ENCODE data around the gene VIM. TPM values are rescaled to one million over a fixed set of nuclear protein-coding genes. Genes with fewer than 3 reads are reported as not detected.

The VIM gene
- total and polyA plus RNA-seq, 2 experiments from 2014 or later, result 302 to 1,051 TPM

DNA sequence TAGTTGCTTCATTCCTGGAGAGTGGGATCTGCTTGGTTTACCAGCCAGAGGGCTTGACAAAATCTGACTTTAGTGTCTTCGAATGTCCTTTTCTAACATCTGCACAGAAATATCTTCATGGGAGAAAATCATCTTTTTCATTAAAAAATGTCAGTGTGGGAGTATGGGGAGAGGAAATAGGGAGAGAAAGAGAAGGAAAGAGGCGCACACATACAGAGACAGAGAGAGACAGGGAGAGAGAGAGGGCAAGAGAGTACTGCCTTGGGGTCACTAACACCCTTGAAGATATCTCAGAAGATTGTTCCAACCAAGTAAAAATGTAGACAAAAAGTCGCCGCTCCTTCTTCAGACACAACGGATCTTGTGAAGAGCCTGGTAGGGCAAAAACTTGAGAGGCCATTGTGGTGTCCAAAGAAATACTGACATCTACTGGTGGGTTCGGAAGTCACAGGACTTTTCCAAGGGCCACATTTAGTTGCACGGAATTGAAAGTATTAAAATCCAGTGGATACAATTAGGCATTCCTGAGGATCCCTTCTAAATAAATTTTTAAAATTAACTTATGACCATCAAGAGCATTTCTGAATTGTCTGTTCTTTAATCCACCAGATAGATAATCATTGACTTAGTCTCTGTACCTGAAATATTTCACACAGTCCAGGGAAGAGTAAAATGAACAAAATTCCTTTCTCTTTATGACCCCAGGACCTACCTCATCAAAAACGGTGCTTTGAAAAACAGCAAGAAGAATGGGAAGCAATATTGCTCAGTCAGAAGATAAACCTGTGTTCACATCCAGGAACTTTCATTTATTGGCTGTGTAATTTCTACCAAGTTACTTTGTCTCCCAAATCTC lies 29.7 kb downstream of the VIM start:
- no peaks in the 10 kb centered on the region for H4K20me1 ChIP-seq (ENCODE audit: insufficient read depth, poor library complexity, severe bottlenecking)
- TF ChIP-seq, protein P1, sequence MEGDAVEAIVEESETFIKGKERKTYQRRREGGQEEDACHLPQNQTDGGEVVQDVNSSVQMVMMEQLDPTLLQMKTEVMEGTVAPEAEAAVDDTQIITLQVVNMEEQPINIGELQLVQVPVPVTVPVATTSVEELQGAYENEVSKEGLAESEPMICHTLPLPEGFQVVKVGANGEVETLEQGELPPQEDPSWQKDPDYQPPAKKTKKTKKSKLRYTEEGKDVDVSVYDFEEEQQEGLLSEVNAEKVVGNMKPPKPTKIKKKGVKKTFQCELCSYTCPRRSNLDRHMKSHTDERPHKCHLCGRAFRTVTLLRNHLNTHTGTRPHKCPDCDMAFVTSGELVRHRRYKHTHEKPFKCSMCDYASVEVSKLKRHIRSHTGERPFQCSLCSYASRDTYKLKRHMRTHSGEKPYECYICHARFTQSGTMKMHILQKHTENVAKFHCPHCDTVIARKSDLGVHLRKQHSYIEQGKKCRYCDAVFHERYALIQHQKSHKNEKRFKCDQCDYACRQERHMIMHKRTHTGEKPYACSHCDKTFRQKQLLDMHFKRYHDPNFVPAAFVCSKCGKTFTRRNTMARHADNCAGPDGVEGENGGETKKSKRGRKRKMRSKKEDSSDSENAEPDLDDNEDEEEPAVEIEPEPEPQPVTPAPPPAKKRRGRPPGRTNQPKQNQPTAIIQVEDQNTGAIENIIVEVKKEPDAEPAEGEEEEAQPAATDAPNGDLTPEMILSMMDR (IDR thresholded peaks at IDR 0.05; ENCODE audit: poor library complexity), result peak; percentile 81
- TF ChIP-seq EZH2phosphoT487 (IDR thresholded peaks at IDR 0.05; ENCODE audit: low read depth, severe bottlenecking, unreplicated experiment), result no peak
- TF ChIP-seq EZH2 (IDR thresholded peaks at IDR 0.05; ENCODE audit: borderline replicate concordance), result no peak
- peak overlapping the region; percentile 25 for H2AFZ ChIP-seq
- H3K4me2 ChIP-seq, result peak overlapping the region; percentile 59
- H3K79me2 ChIP-seq, result no peaks in the 10 kb centered on the region
- H3K9me2 ChIP-seq (replicated peaks; ENCODE audit: insufficient read depth), result no peaks in the 10 kb centered on the region
- H3K27ac ChIP-seq, result no peak overlapping the region
- peaks cover 16% of the 10 kb centered on the region for H3K4me1 ChIP-seq (ENCODE audit: insufficient read depth)
- no peaks in the 10 kb centered on the region for H3K27me3 ChIP-seq
- DNase-seq (ENCODE audit: low spot score), result peak; percentile 85
- 21% methylated on average over 8 of the region's 8 CpGs for WGBS (ENCODE audit: low lambda C conversion rate, missing lambda C conversion rate)
- H3K36me3 ChIP-seq (replicated peaks; ENCODE audit: insufficient read depth, low read depth), result no peaks in the 10 kb centered on the region
- H3K4me3 ChIP-seq, result no peak overlapping the region
- no peaks in the 10 kb centered on the region for H3K9me3 ChIP-seq (ENCODE audit: low read depth)

DNA sequence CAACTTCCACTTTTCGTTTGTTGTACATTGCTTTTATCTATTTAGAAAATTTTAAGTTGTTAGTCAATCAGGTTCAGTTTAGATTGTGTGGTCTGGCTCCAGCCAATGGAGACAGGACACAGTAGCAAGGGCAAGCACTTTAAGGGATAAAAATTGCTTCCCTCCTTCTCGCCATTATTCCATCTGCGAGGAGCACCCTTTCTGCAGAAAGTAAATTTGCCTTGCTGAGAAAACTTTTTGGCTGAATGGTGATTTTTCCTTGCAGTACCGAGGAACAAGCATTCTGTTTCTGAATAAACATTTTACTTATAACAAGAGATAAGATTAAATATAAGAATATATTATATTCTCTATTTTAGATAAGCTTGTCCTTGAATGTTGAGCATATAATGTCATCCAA lies 34.5 kb downstream of the VIM start:
- H2AFZ ChIP-seq, result no peak overlapping the region
- DNase-seq (ENCODE audit: low spot score), result no peak
- no peaks in the 10 kb centered on the region for H3K9me2 ChIP-seq (replicated peaks; ENCODE audit: insufficient read depth)
- H3K4me2 ChIP-seq, result no peak overlapping the region
- WGBS (ENCODE audit: low lambda C conversion rate, missing lambda C conversion rate), result 87% methylated on average over 4 of the region's 4 CpGs
- no peaks in the 10 kb centered on the region for H4K20me1 ChIP-seq (ENCODE audit: insufficient read depth, poor library complexity, severe bottlenecking)
- H3K4me3 ChIP-seq, result no peak overlapping the region
- H3K9me3 ChIP-seq (ENCODE audit: low read depth), result no peaks in the 10 kb centered on the region
- no peak for TF ChIP-seq EZH2phosphoT487 (IDR thresholded peaks at IDR 0.05; ENCODE audit: low read depth, severe bottlenecking, unreplicated experiment)
- TF ChIP-seq, protein P1 (IDR thresholded peaks at IDR 0.05; ENCODE audit: poor library complexity), result no peak
- no peak for TF ChIP-seq EZH2 (IDR thresholded peaks at IDR 0.05; ENCODE audit: borderline replicate concordance)
- no peaks in the 10 kb centered on the region for H3K36me3 ChIP-seq (replicated peaks; ENCODE audit: insufficient read depth, low read depth)
- no peaks in the 10 kb centered on the region for H3K79me2 ChIP-seq
- H3K27me3 ChIP-seq, result no peaks in the 10 kb centered on the region
- no peak overlapping the region for H3K27ac ChIP-seq
- peaks cover under 1% of the 10 kb centered on the region for H3K4me1 ChIP-seq (ENCODE audit: insufficient read depth)

DNA sequence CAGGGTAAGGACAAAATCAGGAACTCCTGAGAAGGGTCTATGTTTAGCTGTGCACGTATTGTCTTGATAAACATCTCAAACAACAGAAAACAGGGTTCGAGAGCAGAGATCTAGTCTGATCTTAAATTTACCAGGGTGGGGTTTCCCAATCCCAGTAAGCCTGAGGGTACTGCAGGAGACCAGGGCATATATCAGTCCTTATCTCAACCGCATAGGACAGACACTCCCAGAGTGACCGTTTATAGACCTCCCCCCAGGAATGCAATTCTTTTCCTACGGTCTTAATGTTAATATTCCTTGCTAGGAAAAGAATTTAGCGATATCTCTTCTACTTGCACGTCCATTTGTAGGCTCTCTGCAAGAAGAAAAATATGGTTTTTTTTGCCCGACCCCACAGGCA lies 35.5 kb downstream of the VIM start:
- Histone ChIP-seq H2AFZ (no peak overlapping the region), H3K36me3 (replicated peaks; ENCODE audit: insufficient read depth, low read depth) (no peaks in the 10 kb centered on the region), H3K27me3 (no peaks in the 10 kb centered on the region), H3K9me2 (replicated peaks; ENCODE audit: insufficient read depth) (no peaks in the 10 kb centered on the region), H3K79me2 (no peaks in the 10 kb centered on the region), H3K9me3 (ENCODE audit: low read depth) (no peaks in the 10 kb centered on the region), H3K4me3 (no peak overlapping the region), H4K20me1 (ENCODE audit: insufficient read depth, poor library complexity, severe bottlenecking) (no peaks in the 10 kb centered on the region), H3K4me1 (ENCODE audit: insufficient read depth) (no peaks in the 10 kb centered on the region), H3K27ac (no peak overlapping the region), H3K4me2 (no peak overlapping the region)
- no peak for DNase-seq (ENCODE audit: low spot score)
- WGBS (ENCODE audit: low lambda C conversion rate, missing lambda C conversion rate), result 91% methylated on average over 8 of the region's 8 CpGs
- TF ChIP-seq EZH2phosphoT487 (IDR thresholded peaks at IDR 0.05; ENCODE audit: low read depth, severe bottlenecking, unreplicated experiment) (no peak), EZH2 (IDR thresholded peaks at IDR 0.05; ENCODE audit: borderline replicate concordance) (no peak)
- TF ChIP-seq, protein P1 (IDR thresholded peaks at IDR 0.05; ENCODE audit: poor library complexity), result no peak
